A673 (cell line): Measurements from ENCODE around the gene SMAP2.

Experiments
- EZH2 ChIP-seq: fragments of 200-600 bp; sonication (generic); IDR thresholded peaks from 2 replicates; pipeline ENCODE4 v1.6.1; 2017; ENCODE audit warnings: borderline replicate concordance, low read depth, mild to moderate bottlenecking, mixed read lengths, antibody characterized with exemption, low read length; ENCODE audit not compliant: poor library complexity, severe bottlenecking
- TF ChIP-seq, protein P1 (sequence below): fragments of 300-800, 200-600 bp; sonication (generic); conservative IDR thresholded peaks from 2 replicates; pipeline ENCODE4 v1.5.1; 2017; ENCODE audit warnings: low read depth, mild to moderate bottlenecking, antibody characterized with exemption, low read length, moderate library complexity, mixed read lengths

DNA sequence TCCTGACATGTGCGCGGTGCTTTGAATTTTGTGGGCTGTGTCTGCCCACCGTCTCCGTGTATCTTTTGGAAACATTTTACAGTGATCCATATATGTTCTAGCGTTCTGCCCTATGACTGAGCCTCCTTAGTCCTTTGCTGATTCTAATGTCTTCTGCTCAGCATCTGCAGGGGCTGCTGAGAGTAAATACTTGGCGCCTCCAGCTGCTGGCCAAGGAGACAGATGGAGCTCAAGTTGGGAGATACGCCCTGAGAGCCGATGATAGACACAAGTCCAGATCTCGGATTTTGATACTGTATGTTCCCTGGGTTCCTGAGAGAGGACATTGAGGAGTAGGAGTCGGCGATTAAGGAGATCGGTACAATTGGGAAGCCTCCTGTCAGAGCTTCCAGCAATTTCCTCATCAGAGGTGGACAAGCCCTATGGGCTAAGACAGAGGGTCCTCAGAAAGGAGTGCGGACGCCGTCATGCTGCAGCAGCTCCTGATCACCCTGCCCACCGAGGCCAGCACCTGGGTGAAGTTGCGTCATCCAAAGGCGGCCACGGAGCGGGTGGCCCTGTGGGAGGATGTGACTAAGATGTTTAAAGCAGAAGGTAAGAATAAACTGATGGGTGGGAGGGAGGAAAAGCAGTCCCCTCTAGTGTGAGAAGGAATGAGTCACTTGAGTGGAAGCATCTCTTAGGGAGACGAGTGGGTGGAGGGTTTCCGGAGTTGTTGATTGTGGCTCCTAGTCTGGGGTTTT lies 77.1 kb downstream of the SMAP2 start:
- TF ChIP-seq, protein P1, sequence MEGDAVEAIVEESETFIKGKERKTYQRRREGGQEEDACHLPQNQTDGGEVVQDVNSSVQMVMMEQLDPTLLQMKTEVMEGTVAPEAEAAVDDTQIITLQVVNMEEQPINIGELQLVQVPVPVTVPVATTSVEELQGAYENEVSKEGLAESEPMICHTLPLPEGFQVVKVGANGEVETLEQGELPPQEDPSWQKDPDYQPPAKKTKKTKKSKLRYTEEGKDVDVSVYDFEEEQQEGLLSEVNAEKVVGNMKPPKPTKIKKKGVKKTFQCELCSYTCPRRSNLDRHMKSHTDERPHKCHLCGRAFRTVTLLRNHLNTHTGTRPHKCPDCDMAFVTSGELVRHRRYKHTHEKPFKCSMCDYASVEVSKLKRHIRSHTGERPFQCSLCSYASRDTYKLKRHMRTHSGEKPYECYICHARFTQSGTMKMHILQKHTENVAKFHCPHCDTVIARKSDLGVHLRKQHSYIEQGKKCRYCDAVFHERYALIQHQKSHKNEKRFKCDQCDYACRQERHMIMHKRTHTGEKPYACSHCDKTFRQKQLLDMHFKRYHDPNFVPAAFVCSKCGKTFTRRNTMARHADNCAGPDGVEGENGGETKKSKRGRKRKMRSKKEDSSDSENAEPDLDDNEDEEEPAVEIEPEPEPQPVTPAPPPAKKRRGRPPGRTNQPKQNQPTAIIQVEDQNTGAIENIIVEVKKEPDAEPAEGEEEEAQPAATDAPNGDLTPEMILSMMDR = no peak
- TF ChIP-seq EZH2 = no peak
